Effector memory CD4-positive, alpha-beta T cell (primary cell): ENCODE results near the gene FOXJ1.

ENCODE experiments used
- DNase-seq, 3 donors: peaks; one replicate each; pipeline ENCODE4 v3.0.0-alpha.2; 2020
- H3K27ac ChIP-seq: 2 replicates; pipeline ENCODE4 v1.7.0; 2013; ENCODE audit warnings: mild to moderate bottlenecking, low read length, moderate library complexity; ENCODE audit not compliant: insufficient read depth, poor library complexity, severe bottlenecking
- H3K27me3 ChIP-seq: replicated peaks from 2 replicates; pipeline ENCODE4 v1.7.0; 2013; ENCODE audit warnings: mild to moderate bottlenecking, low read length; ENCODE audit not compliant: insufficient read depth, control insufficient read depth, poor library complexity, severe bottlenecking
- H3K36me3 ChIP-seq: 2 replicates; pipeline ENCODE4 v1.7.0; 2013; ENCODE audit warnings: mild to moderate bottlenecking, low read length, moderate library complexity; ENCODE audit not compliant: control insufficient read depth, insufficient read depth
- H3K4me1 ChIP-seq: 2 replicates; pipeline ENCODE4 v1.7.0; 2013; ENCODE audit warnings: low read length, mild to moderate bottlenecking; ENCODE audit not compliant: control insufficient read depth, insufficient read depth, poor library complexity, severe bottlenecking
- H3K4me3 ChIP-seq: 2 replicates; pipeline ENCODE4 v1.7.0; 2013; ENCODE audit warnings: low read length, low read depth, mild to moderate bottlenecking; ENCODE audit not compliant: insufficient read depth, poor library complexity, severe bottlenecking
- H3K9me3 ChIP-seq: 2 replicates; pipeline ENCODE4 v1.7.0; 2013; ENCODE audit warnings: mild to moderate bottlenecking, low read length, moderate library complexity; ENCODE audit not compliant: control insufficient read depth

Gene FOXJ1

DNA sequence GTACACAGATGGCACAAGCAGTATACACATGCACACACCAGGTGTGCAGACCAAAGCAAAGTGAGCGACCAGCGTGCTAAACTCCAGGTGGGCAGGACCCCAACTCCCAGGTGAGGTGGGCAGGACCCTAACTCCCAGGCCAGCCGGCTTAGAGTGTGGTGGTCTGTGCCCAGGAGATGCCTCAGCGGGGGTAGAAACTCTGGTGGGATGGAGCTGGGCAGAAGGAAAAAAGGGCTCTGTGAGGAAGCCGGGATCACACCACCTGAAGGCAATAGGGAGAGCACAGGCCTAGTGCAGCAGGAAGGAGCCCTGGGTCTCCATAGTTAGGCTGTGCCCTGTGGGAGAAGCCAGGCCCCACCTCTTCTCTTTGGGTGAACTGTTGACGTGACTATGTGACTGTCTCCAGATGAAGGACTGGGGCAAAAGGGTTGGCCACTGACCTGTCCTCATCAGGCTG, 1.6 kb upstream of the FOXJ1 start:
- Histone ChIP-seq H3K4me1 (peaks cover 63% of the 10 kb centered on the region), H3K4me3 (no peak overlapping the region), H3K36me3 (no peaks in the 10 kb centered on the region), H3K9me3 (no peaks in the 10 kb centered on the region), H3K27me3 (peaks cover 7% of the 10 kb centered on the region), H3K27ac (peak overlapping the region; percentile 44)
- DNase-seq: no peak

DNA sequence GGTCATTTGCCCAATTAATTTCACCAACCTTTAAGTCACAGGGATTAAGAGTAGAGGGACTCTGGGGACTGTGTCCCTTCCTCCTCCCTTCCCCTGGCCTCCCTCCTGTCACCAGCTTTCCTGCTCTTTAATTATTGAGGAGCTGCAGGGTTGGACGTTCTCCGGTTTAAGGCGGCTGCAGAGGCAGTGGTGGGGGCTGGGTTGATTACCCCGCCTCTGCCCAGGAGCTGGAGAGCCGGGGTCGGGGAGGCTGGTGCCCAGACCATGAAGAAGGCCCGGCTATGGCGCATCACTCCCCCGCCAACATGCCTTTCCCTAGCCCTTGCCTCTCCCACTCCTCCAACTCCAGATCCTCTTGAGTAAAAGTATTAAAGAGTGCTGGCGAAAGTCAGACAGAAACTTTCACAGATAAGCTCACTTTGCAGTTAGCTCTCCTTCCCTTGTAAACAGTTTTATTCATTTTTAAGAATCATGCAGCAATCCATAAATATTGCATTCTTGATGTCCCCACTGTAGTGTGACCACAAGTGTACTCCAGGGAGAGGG, 1.1 kb upstream of the FOXJ1 start:
- no peak overlapping the region for H3K4me3 ChIP-seq
- DNase-seq: no peak
- H3K4me1 ChIP-seq: peaks cover 63% of the 10 kb centered on the region
- peaks cover 7% of the 10 kb centered on the region for H3K27me3 ChIP-seq
- H3K36me3 ChIP-seq: no peaks in the 10 kb centered on the region
- H3K27ac ChIP-seq: no peak overlapping the region
- H3K9me3 ChIP-seq: no peaks in the 10 kb centered on the region

DNA sequence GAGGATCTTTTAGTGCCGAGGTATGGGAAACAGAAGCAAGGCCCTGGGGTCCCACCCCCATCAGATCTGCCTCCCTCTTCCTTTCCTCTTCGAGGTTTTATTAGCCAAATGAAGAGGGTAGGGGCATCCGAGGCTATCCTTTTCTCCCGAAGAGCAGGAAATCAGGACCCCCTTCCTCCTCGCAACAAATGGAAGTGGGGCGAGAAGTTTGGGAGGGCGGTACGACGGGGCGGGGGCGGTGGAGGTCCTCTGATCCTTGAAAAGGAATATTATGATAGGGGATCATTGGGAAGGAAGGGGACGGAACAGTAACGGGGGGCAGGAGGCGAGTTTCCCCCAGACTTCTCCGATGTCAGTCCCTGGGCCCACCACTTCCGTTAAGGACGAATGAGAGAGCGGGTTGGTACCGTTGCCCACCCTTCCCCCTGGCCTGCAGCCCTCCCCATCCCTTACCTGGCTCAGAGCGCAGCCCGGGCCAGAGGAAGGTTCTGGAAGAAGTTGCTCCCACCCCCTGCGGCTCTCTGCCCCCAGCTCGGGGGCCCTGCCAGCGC, 309 bp downstream of the FOXJ1 start:
- H3K4me1 ChIP-seq: peaks cover 54% of the 10 kb centered on the region
- peaks cover 7% of the 10 kb centered on the region for H3K27me3 ChIP-seq
- H3K36me3 ChIP-seq: no peaks in the 10 kb centered on the region
- peak overlapping the region; percentile 57 for H3K4me3 ChIP-seq
- H3K27ac ChIP-seq: no peak overlapping the region
- H3K9me3 ChIP-seq: no peaks in the 10 kb centered on the region
- DNase-seq: no peak

DNA sequence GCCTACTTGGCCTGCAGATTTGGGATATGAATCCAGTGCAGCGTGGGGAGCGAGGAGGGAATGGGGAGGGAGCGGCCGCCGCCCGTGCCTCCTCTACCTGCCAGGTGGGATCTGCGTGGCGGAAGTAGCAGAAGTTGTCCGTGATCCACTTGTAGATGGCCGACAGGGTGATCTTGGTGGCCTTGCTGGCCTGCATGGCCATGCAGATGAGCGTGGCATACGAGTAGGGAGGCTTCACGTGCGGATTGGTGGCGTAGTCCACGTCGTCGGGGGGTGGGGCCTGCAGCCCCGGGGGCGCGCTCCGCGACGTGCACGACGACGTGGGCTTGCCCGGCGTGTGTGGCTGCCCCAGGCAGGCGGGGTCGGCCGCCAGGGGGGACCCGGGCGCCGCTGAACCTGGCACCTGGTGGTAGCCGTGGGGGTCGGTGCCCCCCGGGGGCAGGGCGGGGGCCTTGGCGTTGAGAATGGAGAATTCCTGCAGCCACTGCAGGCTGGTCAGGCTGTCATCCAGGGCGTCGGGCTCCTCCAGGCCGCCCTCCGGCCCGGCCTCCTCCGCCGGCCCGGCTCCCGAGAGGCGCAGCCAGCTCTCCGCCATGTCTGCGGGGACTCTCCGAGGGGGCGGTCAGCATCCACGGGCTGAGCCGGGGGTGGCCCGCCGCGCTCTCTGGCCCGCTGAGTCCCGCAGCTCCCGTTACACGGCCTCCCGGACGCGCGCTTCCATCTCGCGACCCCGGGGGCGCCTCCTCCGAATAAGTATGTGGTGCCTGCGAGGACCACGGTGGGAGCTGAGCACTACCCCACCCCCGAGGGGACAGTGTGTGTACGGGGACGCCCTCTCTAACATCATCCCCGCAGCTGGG, 1.0 kb downstream of the FOXJ1 start:
- no peaks in the 10 kb centered on the region for H3K9me3 ChIP-seq
- H3K27ac ChIP-seq: no peak overlapping the region
- peaks cover 7% of the 10 kb centered on the region for H3K27me3 ChIP-seq
- DNase-seq: no peak
- H3K4me1 ChIP-seq: peaks cover 46% of the 10 kb centered on the region
- peak overlapping the region; percentile 57 for H3K4me3 ChIP-seq
- no peaks in the 10 kb centered on the region for H3K36me3 ChIP-seq

- Histone ChIP-seq H3K9me3 (no peaks in the 10 kb centered on the region), H3K27me3 (peaks cover 7% of the 10 kb centered on the region), H3K27ac (no peak overlapping the region), H3K4me3 (no peak overlapping the region), H3K4me1 (peaks cover 39% of the 10 kb centered on the region), H3K36me3 (no peaks in the 10 kb centered on the region)
- DNase-seq: no peak
Measured at GRCh38 chr17:76138896-76139752, 1.9 kb downstream of the FOXJ1 start.

- no peak for DNase-seq
- Histone ChIP-seq H3K4me1 (peaks cover 32% of the 10 kb centered on the region), H3K36me3 (no peaks in the 10 kb centered on the region), H3K9me3 (no peaks in the 10 kb centered on the region), H3K4me3 (no peak overlapping the region), H3K27me3 (peaks cover 7% of the 10 kb centered on the region), H3K27ac (no peak overlapping the region)
Measured at GRCh38 chr17:76138234-76138895, 2.7 kb downstream of the FOXJ1 start.

GRCh38 chr17:76137351-76138233, 3.5 kb downstream of the FOXJ1 start:
- Histone ChIP-seq H3K4me3 (no peak overlapping the region), H3K9me3 (no peaks in the 10 kb centered on the region), H3K36me3 (no peaks in the 10 kb centered on the region), H3K4me1 (peaks cover 24% of the 10 kb centered on the region), H3K27ac (no peak overlapping the region), H3K27me3 (peaks cover 7% of the 10 kb centered on the region)
- DNase-seq: no peak

GRCh38 chr17:76137001-76137350, 4.1 kb downstream of the FOXJ1 start:
- Histone ChIP-seq H3K36me3 (no peaks in the 10 kb centered on the region), H3K9me3 (no peaks in the 10 kb centered on the region), H3K27me3 (peaks cover 7% of the 10 kb centered on the region), H3K4me3 (no peak overlapping the region), H3K27ac (no peak overlapping the region), H3K4me1 (peaks cover 21% of the 10 kb centered on the region)
- DNase-seq: no peak
